Measurements from ENCODE around the gene JDP2.
"Not testable (repeated sequence)": the region's sequence is repeated elsewhere in the genome, so short reads cannot be mapped to it uniquely, and the experiment has no call there.

Gene JDP2

DNA sequence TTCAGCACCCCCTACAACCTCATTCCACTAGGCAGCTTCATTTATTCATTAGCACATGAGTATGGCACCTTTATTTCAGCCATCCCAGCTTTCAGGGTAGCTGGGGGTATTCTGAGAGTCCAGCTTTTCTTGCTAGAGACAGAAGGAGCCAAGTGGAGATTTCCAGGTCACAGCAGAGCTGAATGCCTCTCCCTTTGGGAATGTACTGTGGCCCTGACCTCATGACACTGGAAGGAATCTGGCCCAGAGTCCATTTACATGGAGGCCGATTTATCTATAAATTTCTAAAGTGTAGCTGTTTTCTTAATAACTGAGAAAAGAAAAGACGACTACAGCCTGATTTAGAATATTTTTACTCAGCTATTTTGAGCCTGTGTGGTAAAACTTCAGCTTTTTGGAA lies 47.2 kb upstream of the JDP2 start:
- H3K27me3 ChIP-seq (ENCODE audit: insufficient read depth, low read length): no peaks in the 10 kb centered on the region
- no peak overlapping the region for H3K4me2 ChIP-seq (ENCODE audit: low read length)
- no peaks in the 10 kb centered on the region for H3K9me3 ChIP-seq (ENCODE audit: low read length)
- no peaks in the 10 kb centered on the region for H3K79me2 ChIP-seq (ENCODE audit: insufficient read depth, low read length)
- H3K9me2 ChIP-seq (ENCODE audit: low read depth, low read length): no peaks in the 10 kb centered on the region
- H3K36me3 ChIP-seq (ENCODE audit: insufficient read depth, low read length): no peaks in the 10 kb centered on the region
- no peaks in the 10 kb centered on the region for H3K4me1 ChIP-seq (ENCODE audit: insufficient read depth, low read length, severe bottlenecking)
- no peaks in the 10 kb centered on the region for H4K20me1 ChIP-seq (ENCODE audit: insufficient read depth, low read length)
- no peak overlapping the region for H3K4me3 ChIP-seq (ENCODE audit: low read depth, low read length, poor library complexity, severe bottlenecking)
- H3K9ac ChIP-seq (ENCODE audit: low read length): no peak overlapping the region
- H2AFZ ChIP-seq (ENCODE audit: low read length): no peak overlapping the region
- no peak overlapping the region for H3K27ac ChIP-seq (ENCODE audit: low read depth, low read length, poor library complexity, severe bottlenecking)
- no peaks in the 10 kb centered on the region for H3F3A ChIP-seq (ENCODE audit: insufficient read depth, low read length)
- TF ChIP-seq, protein P1, sequence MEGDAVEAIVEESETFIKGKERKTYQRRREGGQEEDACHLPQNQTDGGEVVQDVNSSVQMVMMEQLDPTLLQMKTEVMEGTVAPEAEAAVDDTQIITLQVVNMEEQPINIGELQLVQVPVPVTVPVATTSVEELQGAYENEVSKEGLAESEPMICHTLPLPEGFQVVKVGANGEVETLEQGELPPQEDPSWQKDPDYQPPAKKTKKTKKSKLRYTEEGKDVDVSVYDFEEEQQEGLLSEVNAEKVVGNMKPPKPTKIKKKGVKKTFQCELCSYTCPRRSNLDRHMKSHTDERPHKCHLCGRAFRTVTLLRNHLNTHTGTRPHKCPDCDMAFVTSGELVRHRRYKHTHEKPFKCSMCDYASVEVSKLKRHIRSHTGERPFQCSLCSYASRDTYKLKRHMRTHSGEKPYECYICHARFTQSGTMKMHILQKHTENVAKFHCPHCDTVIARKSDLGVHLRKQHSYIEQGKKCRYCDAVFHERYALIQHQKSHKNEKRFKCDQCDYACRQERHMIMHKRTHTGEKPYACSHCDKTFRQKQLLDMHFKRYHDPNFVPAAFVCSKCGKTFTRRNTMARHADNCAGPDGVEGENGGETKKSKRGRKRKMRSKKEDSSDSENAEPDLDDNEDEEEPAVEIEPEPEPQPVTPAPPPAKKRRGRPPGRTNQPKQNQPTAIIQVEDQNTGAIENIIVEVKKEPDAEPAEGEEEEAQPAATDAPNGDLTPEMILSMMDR (IDR thresholded peaks at IDR 0.05; ENCODE audit: low read length): no peak
- no peak for TF ChIP-seq EZH2 (IDR thresholded peaks at IDR 0.05; ENCODE audit: borderline replicate concordance, low read length)

DNA sequence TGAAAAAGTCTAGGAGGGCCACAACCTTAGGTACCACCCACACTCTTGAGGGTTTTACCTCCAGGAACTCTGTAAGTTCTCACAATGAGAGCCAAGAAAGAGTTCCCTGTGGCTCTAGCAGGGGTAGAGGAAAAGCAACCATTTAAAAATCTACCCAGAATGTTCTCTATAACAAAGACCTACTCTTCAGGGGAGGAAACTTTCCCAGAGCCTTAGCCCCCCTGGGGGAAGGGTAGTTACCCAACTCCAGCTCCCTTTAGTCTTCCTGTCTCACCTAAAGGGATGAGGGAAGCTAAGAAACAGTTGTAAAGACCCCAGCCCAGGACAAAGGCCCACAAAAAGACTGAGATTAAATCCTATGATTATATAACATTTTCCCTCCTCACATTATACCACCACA lies 46.2 kb upstream of the JDP2 start:
- Histone ChIP-seq H3K79me2 (ENCODE audit: insufficient read depth, low read length) (no peaks in the 10 kb centered on the region), H3K4me1 (ENCODE audit: insufficient read depth, low read length, severe bottlenecking) (no peaks in the 10 kb centered on the region), H3K27me3 (ENCODE audit: insufficient read depth, low read length) (no peaks in the 10 kb centered on the region), H3K4me2 (ENCODE audit: low read length) (no peak overlapping the region), H3K9ac (ENCODE audit: low read length) (no peak overlapping the region), H3F3A (ENCODE audit: insufficient read depth, low read length) (no peaks in the 10 kb centered on the region), H3K4me3 (ENCODE audit: low read depth, low read length, poor library complexity, severe bottlenecking) (no peak overlapping the region), H3K9me3 (ENCODE audit: low read length) (no peaks in the 10 kb centered on the region), H3K27ac (ENCODE audit: low read depth, low read length, poor library complexity, severe bottlenecking) (no peak overlapping the region), H3K9me2 (ENCODE audit: low read depth, low read length) (no peaks in the 10 kb centered on the region), H4K20me1 (ENCODE audit: insufficient read depth, low read length) (no peaks in the 10 kb centered on the region), H2AFZ (ENCODE audit: low read length) (no peak overlapping the region), H3K36me3 (ENCODE audit: insufficient read depth, low read length) (no peaks in the 10 kb centered on the region)
- no peak for TF ChIP-seq EZH2 (IDR thresholded peaks at IDR 0.05; ENCODE audit: borderline replicate concordance, low read length)
- TF ChIP-seq, protein P1 (IDR thresholded peaks at IDR 0.05; ENCODE audit: low read length): no peak

- H4K20me1 ChIP-seq (ENCODE audit: insufficient read depth, low read length); H3K9me3 ChIP-seq (ENCODE audit: low read length); H3K79me2 ChIP-seq (ENCODE audit: insufficient read depth, low read length); H3K4me3 ChIP-seq (ENCODE audit: low read depth, low read length, poor library complexity, severe bottlenecking); H3K4me2 ChIP-seq (ENCODE audit: low read length); H3K27me3 ChIP-seq (ENCODE audit: insufficient read depth, low read length); H3K9me2 ChIP-seq (ENCODE audit: low read depth, low read length); H3K27ac ChIP-seq (ENCODE audit: low read depth, low read length, poor library complexity, severe bottlenecking); H3F3A ChIP-seq (ENCODE audit: insufficient read depth, low read length); H3K4me1 ChIP-seq (ENCODE audit: insufficient read depth, low read length, severe bottlenecking); H2AFZ ChIP-seq (ENCODE audit: low read length); H3K36me3 ChIP-seq (ENCODE audit: insufficient read depth, low read length); H3K9ac ChIP-seq (ENCODE audit: low read length): not testable (repeated sequence)
Measured at GRCh38 chr14:75383219-75383618, 44.6 kb upstream of the JDP2 start.

- Histone ChIP-seq H3K36me3 (ENCODE audit: insufficient read depth, low read length) (no peaks in the 10 kb centered on the region), H3K4me3 (ENCODE audit: low read depth, low read length, poor library complexity, severe bottlenecking) (no peak overlapping the region), H3K27me3 (ENCODE audit: insufficient read depth, low read length) (no peaks in the 10 kb centered on the region), H3K9me2 (ENCODE audit: low read depth, low read length) (no peaks in the 10 kb centered on the region; the same call in 1 of the 2 replicates), H2AFZ (ENCODE audit: low read length) (no peak overlapping the region), H3K4me1 (ENCODE audit: insufficient read depth, low read length, severe bottlenecking) (no peaks in the 10 kb centered on the region), H4K20me1 (ENCODE audit: insufficient read depth, low read length) (no peaks in the 10 kb centered on the region), H3K4me2 (ENCODE audit: low read length) (no peak overlapping the region), H3K27ac (ENCODE audit: low read depth, low read length, poor library complexity, severe bottlenecking) (no peak overlapping the region), H3K9me3 (ENCODE audit: low read length) (no peaks in the 10 kb centered on the region), H3F3A (ENCODE audit: insufficient read depth, low read length) (no peaks in the 10 kb centered on the region), H3K79me2 (ENCODE audit: insufficient read depth, low read length) (no peaks in the 10 kb centered on the region), H3K9ac (ENCODE audit: low read length) (no peak overlapping the region)
- TF ChIP-seq, protein P1 (IDR thresholded peaks at IDR 0.05; ENCODE audit: low read length): no peak
- TF ChIP-seq EZH2 (IDR thresholded peaks at IDR 0.05; ENCODE audit: borderline replicate concordance, low read length): no peak
Measured at GRCh38 chr14:75383721-75384120, 44.1 kb upstream of the JDP2 start.

Data from OCI-LY1 (cell line).